A673 (cell line): ENCODE measurements around the gene FAM8A1. TPM values are rescaled to one million over a fixed set of nuclear protein-coding genes. Genes with fewer than 3 reads are reported as not detected.

Experiments used
- Bru-seq: library from RNA; stranded (reverse); fragments of 400-500 nt; gene quantifications from one replicate; lab custom pipeline; 2021; lab: Mats Ljungman, UMichigan
- BruChase-seq, 2 experiments: library from RNA; stranded (reverse); fragments of 400-500 nt; gene quantifications; one replicate each; lab custom pipeline; 2021; lab: Mats Ljungman, UMichigan
- BruUV-seq: library from RNA; stranded (reverse); fragments of 400-500 nt; replicated peaks from 2 replicates; lab custom pipeline; 2021; lab: Mats Ljungman, UMichigan
- CTCF ChIA-PET: fragments of 300-600 bp; sonication (Branson Sonifier 250); formaldehyde crosslinking; loops from one replicate; lab custom pipeline; 2022; ENCODE audit warnings: antibody characterized with exemption; lab: Charles Lee
- POLR2A ChIA-PET: fragments of 300-600 bp; sonication (Branson Sonifier 250); formaldehyde crosslinking; loops from one replicate; lab custom pipeline; 2022; ENCODE audit warnings: antibody characterized with exemption; ENCODE audit not compliant: low non-redundant PET; lab: Charles Lee
- DNase-seq: peaks from one replicate; pipeline ENCODE4 v3.0.0-alpha.2; 2015; ENCODE audit warnings: low spot score
- H3K27ac ChIP-seq: fragments of 200-600 bp; sonication (generic); 2 replicates; pipeline ENCODE4 v1.5.1; 2016; ENCODE audit warnings: mixed run types, low read depth, mild to moderate bottlenecking, mixed read lengths, antibody characterized with exemption, low read length; ENCODE audit not compliant: poor library complexity, severe bottlenecking
- H3K27me3 ChIP-seq: fragments of 200-600 bp; sonication (generic); replicated peaks from 2 replicates; pipeline ENCODE4 v1.6.1; 2017; ENCODE audit warnings: mixed run types, low read depth, mild to moderate bottlenecking, mixed read lengths, antibody characterized with exemption, low read length; ENCODE audit not compliant: insufficient read depth, poor library complexity
- H3K36me3 ChIP-seq: fragments of 200-600 bp; sonication (generic); 2 replicates; pipeline ENCODE4 v1.6.1; 2016; ENCODE audit warnings: mixed run types, mild to moderate bottlenecking, mixed read lengths, antibody characterized with exemption, low read length; ENCODE audit not compliant: insufficient read depth, poor library complexity, severe bottlenecking
- H3K4me1 ChIP-seq: fragments of 200-600 bp; sonication (generic); 2 replicates; pipeline ENCODE4 v1.6.1; 2017; ENCODE audit warnings: mixed run types, mild to moderate bottlenecking, mixed read lengths, antibody characterized with exemption, low read length; ENCODE audit not compliant: insufficient read depth, poor library complexity, severe bottlenecking
- H3K4me3 ChIP-seq: fragments of 200-600 bp; sonication (generic); 2 replicates; pipeline ENCODE4 v1.5.1; 2016; ENCODE audit warnings: low read depth, mixed run types, mild to moderate bottlenecking, mixed read lengths, low read length; ENCODE audit not compliant: poor library complexity, severe bottlenecking
- H3K9me3 ChIP-seq: fragments of 200-600 bp; sonication (generic); 2 replicates; pipeline ENCODE4 v1.6.1; 2016; ENCODE audit warnings: mixed run types, low read depth, mild to moderate bottlenecking, mixed read lengths, antibody characterized with exemption, low read length; ENCODE audit not compliant: poor library complexity, severe bottlenecking
- CTCF ChIP-seq: fragments of 300-800, 200-600 bp; sonication (generic); conservative IDR thresholded peaks from 2 replicates; pipeline ENCODE4 v1.5.1; 2017; ENCODE audit warnings: low read depth, mild to moderate bottlenecking, antibody characterized with exemption, low read length, moderate library complexity, mixed read lengths
- EZH2 ChIP-seq: fragments of 200-600 bp; sonication (generic); IDR thresholded peaks from 2 replicates; pipeline ENCODE4 v1.6.1; 2017; ENCODE audit warnings: borderline replicate concordance, low read depth, mild to moderate bottlenecking, mixed read lengths, antibody characterized with exemption, low read length; ENCODE audit not compliant: poor library complexity, severe bottlenecking
- intact Hi-C: fragments of 100-400 bp; cut with micrococcal nuclease; formaldehyde crosslinking; loops from one replicate; pipeline ENCODE4 v1.10.0; 2022; ENCODE audit not compliant: unreplicated experiment
- long read RNA-seq: library from polyadenylated mRNA; stranded (forward); transcript quantifications from one replicate; pipeline ENCODE4 v2.0.0, GENCODE V29; 2022
- total RNA-seq: library from RNA; stranded (reverse); gene quantifications from 2 replicates; pipeline ENCODE4 v1.2.3, GENCODE V29; 2021

FAM8A1 gene
- total RNA-seq: 15.7 and 16.2 TPM in 2 replicates
- Bru-seq, nascent RNA: percentile 63 among the genes with signal in this experiment
- BruChase-seq, experiment 1, labeled RNA remaining after a 2-hour chase: percentile 88 among the genes with signal in this experiment
- percentile 94 among the genes with signal in this experiment for BruChase-seq, experiment 2, labeled RNA remaining after a 6-hour chase
- long read RNA-seq, full-length matches to known transcripts: 39 of 42 reads
- long read RNA-seq, partial matches to known transcripts: 0 of 42 reads
- long read RNA-seq, other reads (novel, unspliced or antisense): 3 of 42 reads

GRCh38 chr6:17599877-17600526 is at the start of gene FAM8A1:
TSS of gene FAM8A1 (plus strand) at chr6:17600302. CDS start at chr6:17600410, 108 bp downstream.
- intact Hi-C loops: loop anchor here (5.0 kb wide), 2 partner anchors 202 to 217 kb away; no protein-coding TSS in a partner anchor
- Histone ChIP-seq H3K4me3 (peak within 1 kb of the TSS; percentile 90), H3K9me3 (no peaks in the 10 kb centered on the region), H3K27me3 (no peaks in the 10 kb centered on the region), H3K4me1 (peaks cover 14% of the 10 kb centered on the region), H3K27ac (peak within 1 kb of the TSS; percentile 88), H3K36me3 (no peaks in the 10 kb centered on the region)
- peak; percentile 96 for DNase-seq
- BruUV-seq: no TSS peak
- ChIA-PET POLR2A (interaction anchor here (0.6 kb wide), 1 partner anchor 307 kb away, joined by 6 read pairs; no protein-coding TSS in a partner anchor), CTCF (interaction anchor here (0.6 to 1.4 kb wide), 4 partner anchors 16 to 509 kb away, joined by 3 to 9 read pairs (median 6); no protein-coding TSS in a partner anchor)
- TF ChIP-seq CTCF (peak; percentile 45), EZH2 (no peak)

- DNase-seq: no peak
- no peaks in the 10 kb centered on the region for H3K4me1 ChIP-seq
- no peaks in the 10 kb centered on the region for H3K9me3 ChIP-seq
- no TSS peak for BruUV-seq
- no peak overlapping the region for H3K27ac ChIP-seq
- H3K27me3 ChIP-seq: no peaks in the 10 kb centered on the region
- TF ChIP-seq CTCF: no peak
- no peak for TF ChIP-seq EZH2
- intact Hi-C loops: no loop called here
- peaks cover 3% of the 10 kb centered on the region for H3K36me3 ChIP-seq
- POLR2A ChIA-PET: no interaction called here
- CTCF ChIA-PET: no interaction called here
- H3K4me3 ChIP-seq: no peak overlapping the region
Observed at GRCh38 chr6:17551383-17551958, 48.6 kb upstream of the FAM8A1 start.

- Histone ChIP-seq H3K4me1 (no peaks in the 10 kb centered on the region), H3K9me3 (no peaks in the 10 kb centered on the region), H3K27ac (no peak overlapping the region), H3K36me3 (peaks cover 3% of the 10 kb centered on the region), H3K27me3 (no peaks in the 10 kb centered on the region), H3K4me3 (no peak overlapping the region)
- DNase-seq: no peak
- ChIA-PET CTCF (no interaction called here), POLR2A (no interaction called here)
- intact Hi-C loops: no loop called here
- BruUV-seq: no TSS peak
- TF ChIP-seq CTCF (no peak), EZH2 (no peak)
Observed at GRCh38 chr6:17552861-17553260, 47.2 kb upstream of the FAM8A1 start.
